OCI-LY3 (cell line): ENCODE data around the gene UFC1.

Source experiments
- H2AFZ ChIP-seq: fragments of 200-600, 300-600 bp; shearing (Covaris generic); 2 replicates; pipeline ENCODE4 v1.6.0; 2014; ENCODE audit warnings: antibody characterized with exemption, low read depth, low read length
- H3K27ac ChIP-seq: fragments of 200-600, 300-600 bp; sonication (generic); 2 replicates; pipeline ENCODE4 v1.5.1; 2014; ENCODE audit warnings: mild to moderate bottlenecking, low read length, moderate library complexity, mixed read lengths
- H3K27me3 ChIP-seq: fragments of 200-600, 300-600 bp; sonication (generic); 2 replicates; pipeline ENCODE4 v1.6.1; 2014; ENCODE audit warnings: low read depth, low read length, mixed read lengths
- H3K36me3 ChIP-seq: fragments of 200-600, 300-600 bp; sonication (generic); replicated peaks from 2 replicates; pipeline ENCODE3; 2014; ENCODE audit warnings: low read depth, low read length, mixed read lengths
- H3K4me1 ChIP-seq: fragments of 300-600, 200-600 bp; sonication (generic); 2 replicates; pipeline ENCODE4 v1.6.1; 2014; ENCODE audit warnings: low read length, mixed read lengths
- H3K4me2 ChIP-seq: fragments of 200-600, 300-600 bp; sonication (generic); 2 replicates; pipeline ENCODE4 v1.6.1; 2014; ENCODE audit warnings: low read length, mixed read lengths
- H3K4me3 ChIP-seq: fragments of 300-600, 200-600 bp; sonication (generic); 2 replicates; pipeline ENCODE4 v1.5.1; 2014; ENCODE audit warnings: antibody characterized with exemption, mild to moderate bottlenecking, low read length, moderate library complexity
- H3K79me2 ChIP-seq: fragments of 300-600, 200-600 bp; shearing (Covaris generic); 2 replicates; pipeline ENCODE4 v1.6.1; 2014; ENCODE audit warnings: mild to moderate bottlenecking, low read length, mixed read lengths
- H3K9ac ChIP-seq: fragments of 300-600, 200-600 bp; shearing (Covaris generic); 2 replicates; pipeline ENCODE4 v1.6.0; 2014; ENCODE audit warnings: mild to moderate bottlenecking, low read length, moderate library complexity
- H3K9me3 ChIP-seq: fragments of 200-600, 300-600 bp; shearing (Covaris generic); 2 replicates; pipeline ENCODE4 v1.6.1; 2014; ENCODE audit warnings: low read length, mixed read lengths; ENCODE audit not compliant: insufficient read depth
- H4K20me1 ChIP-seq: fragments of 200-600, 300-600 bp; sonication (generic); 2 replicates; pipeline ENCODE4 v1.6.1; 2016; ENCODE audit warnings: low read length, mixed read lengths; ENCODE audit not compliant: insufficient read depth
- EZH2phosphoT487 ChIP-seq: fragments of 200-600 bp; shearing (Covaris generic); IDR thresholded peaks from 2 replicates; pipeline ENCODE4 v1.6.1; 2018; ENCODE audit warnings: antibody characterized with exemption, mixed run types, low read depth
- TF ChIP-seq, protein P1 (sequence below): fragments of 200-600, 300-600 bp; sonication (generic); IDR thresholded peaks from 2 replicates; pipeline ENCODE4 v1.5.1; 2014; ENCODE audit warnings: antibody characterized with exemption, low read length, low read depth

Gene UFC1

DNA sequence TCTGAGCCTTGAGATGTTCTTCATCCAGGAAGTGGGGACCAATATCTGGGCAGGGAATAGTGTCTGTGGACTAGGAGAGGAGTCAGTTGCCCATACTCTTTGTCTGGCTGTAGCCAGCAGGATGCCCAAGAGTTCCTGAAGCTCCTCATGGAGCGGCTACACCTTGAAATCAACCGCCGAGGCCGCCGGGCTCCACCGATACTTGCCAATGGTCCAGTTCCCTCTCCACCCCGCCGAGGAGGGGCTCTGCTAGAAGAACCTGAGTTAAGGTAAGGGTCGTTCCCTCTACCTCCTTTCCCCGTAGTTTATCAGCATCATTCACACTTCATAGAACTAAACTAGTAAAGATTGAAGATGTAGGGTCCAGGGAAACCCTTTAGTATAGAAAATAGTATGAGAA lies 9.0 kb downstream of the UFC1 start:
- Histone ChIP-seq H3K27ac (no peak overlapping the region), H3K9me3 (no peaks in the 10 kb centered on the region), H3K36me3 (peaks cover 24% of the 10 kb centered on the region), H3K4me2 (no peak overlapping the region), H3K27me3 (no peaks in the 10 kb centered on the region), H3K9ac (no peak overlapping the region), H4K20me1 (no peaks in the 10 kb centered on the region), H3K4me3 (no peak overlapping the region), H3K79me2 (peaks cover 14% of the 10 kb centered on the region), H2AFZ (no peak overlapping the region), H3K4me1 (peaks cover 27% of the 10 kb centered on the region)
- TF ChIP-seq, protein P1, sequence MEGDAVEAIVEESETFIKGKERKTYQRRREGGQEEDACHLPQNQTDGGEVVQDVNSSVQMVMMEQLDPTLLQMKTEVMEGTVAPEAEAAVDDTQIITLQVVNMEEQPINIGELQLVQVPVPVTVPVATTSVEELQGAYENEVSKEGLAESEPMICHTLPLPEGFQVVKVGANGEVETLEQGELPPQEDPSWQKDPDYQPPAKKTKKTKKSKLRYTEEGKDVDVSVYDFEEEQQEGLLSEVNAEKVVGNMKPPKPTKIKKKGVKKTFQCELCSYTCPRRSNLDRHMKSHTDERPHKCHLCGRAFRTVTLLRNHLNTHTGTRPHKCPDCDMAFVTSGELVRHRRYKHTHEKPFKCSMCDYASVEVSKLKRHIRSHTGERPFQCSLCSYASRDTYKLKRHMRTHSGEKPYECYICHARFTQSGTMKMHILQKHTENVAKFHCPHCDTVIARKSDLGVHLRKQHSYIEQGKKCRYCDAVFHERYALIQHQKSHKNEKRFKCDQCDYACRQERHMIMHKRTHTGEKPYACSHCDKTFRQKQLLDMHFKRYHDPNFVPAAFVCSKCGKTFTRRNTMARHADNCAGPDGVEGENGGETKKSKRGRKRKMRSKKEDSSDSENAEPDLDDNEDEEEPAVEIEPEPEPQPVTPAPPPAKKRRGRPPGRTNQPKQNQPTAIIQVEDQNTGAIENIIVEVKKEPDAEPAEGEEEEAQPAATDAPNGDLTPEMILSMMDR: no peak
- TF ChIP-seq EZH2phosphoT487: no peak

DNA sequence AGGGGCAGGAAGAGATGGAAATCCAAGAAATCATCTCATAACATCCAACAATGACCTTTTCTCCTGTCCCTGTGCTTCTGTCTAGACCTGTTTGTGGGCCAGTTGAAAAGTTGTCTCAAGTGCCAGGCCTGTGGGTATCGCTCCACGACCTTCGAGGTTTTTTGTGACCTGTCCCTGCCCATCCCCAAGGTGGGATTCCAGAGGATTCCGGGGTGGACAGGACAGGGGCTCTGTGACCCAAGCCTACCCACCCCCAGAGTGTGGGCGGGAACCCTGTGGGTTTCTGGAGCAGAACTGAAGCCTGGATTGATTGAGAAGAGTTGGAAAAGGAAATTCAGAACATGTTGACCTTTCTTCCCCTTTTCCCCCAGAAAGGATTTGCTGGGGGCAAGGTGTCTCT lies 10.0 kb downstream of the UFC1 start:
- peaks cover 14% of the 10 kb centered on the region for H3K79me2 ChIP-seq
- no peak overlapping the region for H3K4me3 ChIP-seq
- no peak overlapping the region for H3K27ac ChIP-seq
- H3K27me3 ChIP-seq: no peaks in the 10 kb centered on the region
- peaks cover 24% of the 10 kb centered on the region for H3K36me3 ChIP-seq
- no peaks in the 10 kb centered on the region for H4K20me1 ChIP-seq
- no peaks in the 10 kb centered on the region for H3K9me3 ChIP-seq
- H3K9ac ChIP-seq: no peak overlapping the region
- H3K4me2 ChIP-seq: no peak overlapping the region
- peaks cover 23% of the 10 kb centered on the region for H3K4me1 ChIP-seq
- no peak overlapping the region for H2AFZ ChIP-seq
- no peak for TF ChIP-seq EZH2phosphoT487
- TF ChIP-seq, protein P1: no peak

DNA sequence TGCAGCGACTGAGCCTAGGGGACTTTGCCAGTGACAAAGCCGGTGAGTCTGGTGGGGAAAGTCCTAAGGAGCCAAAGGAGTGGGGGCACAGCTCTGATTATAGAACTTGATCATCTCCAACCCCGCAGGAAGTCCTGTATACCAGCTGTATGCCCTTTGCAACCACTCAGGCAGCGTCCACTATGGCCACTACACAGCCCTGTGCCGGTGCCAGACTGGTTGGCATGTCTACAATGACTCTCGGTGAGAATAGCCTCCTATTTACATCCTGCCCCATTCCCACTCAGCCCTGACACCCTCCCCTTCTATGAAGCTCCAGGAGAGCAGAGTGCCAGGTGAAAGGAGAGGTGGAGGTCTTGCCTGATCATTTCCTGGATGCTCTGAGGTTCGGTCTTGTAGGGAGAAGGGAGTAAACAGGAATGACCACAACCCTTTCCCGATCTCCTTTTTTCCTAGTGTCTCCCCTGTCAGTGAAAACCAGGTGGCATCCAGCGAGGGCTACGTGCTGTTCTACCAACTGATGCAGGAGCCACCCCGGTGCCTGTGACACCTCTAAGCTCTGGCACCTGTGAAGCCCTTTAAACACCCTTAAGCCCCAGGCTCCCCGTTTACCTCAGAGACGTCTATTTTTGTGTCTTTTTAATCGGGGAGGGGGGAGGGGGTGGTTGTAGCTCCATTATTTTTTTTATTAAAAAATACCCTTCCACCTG lies 11.3 kb downstream of the UFC1 start:
- Histone ChIP-seq H3K9me3 (no peaks in the 10 kb centered on the region), H3K4me1 (peaks cover 18% of the 10 kb centered on the region), H3K27ac (peak overlapping the region; percentile 62; the same call in 1 of the 2 replicates), H2AFZ (no peak overlapping the region), H4K20me1 (no peaks in the 10 kb centered on the region), H3K27me3 (no peaks in the 10 kb centered on the region), H3K79me2 (peaks cover 8% of the 10 kb centered on the region), H3K36me3 (peaks cover 27% of the 10 kb centered on the region), H3K4me2 (peak overlapping the region; percentile 91), H3K4me3 (peak overlapping the region; percentile 80), H3K9ac (peak overlapping the region; percentile 81)
- no peak for TF ChIP-seq EZH2phosphoT487
- TF ChIP-seq, protein P1: no peak

DNA sequence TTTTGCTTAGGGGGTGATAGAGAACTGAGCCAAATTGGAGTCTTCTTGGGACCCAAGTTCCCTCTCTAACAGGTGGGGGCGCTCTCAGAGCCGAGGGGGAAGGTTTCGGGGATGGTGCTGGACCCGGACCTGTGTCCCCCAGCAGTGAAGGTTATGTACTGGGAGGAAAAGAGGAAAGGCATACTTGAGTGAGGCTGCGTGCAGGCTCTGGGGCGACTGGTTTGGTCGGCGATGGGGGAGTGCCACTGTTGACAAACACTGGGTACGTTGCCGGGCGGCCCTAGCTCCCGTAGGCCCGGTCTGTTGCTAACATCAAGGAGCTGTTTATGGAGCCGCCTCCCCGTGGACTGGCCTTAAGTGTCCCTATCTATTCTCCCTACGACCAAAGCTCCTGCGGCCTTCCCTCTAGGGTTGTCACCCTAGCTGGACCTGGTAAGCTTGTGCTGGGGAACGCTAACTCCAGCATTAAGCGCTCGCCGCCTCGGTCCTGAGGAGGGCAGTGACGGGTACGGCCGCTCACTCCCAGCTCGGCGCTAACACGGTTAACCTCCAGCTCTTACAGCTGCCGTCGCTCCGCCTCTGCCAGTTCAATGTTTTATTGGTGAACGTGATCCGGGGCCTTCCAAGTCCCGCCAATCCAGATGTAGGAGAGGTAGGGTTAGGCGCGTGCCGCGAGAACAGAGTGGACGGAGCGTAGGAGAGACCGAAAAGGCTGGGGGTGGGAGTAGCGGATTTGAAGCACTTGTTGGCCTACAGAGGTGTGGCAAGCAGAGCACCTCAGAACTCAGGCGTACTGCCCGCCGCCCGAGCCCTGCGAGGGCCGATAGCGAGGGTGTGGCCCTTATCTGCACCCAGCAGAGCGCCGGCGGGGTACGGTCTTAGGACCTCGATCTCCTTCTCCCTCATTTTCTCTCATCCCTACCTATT lies 12.2 kb downstream of the UFC1 start, which contains the start of gene PPOX:
TSS of gene PPOX (plus strand) at position 685 of the 927 bp plus-strand sequence. CDS start 422 bp downstream, outside the sequence.
- H3K4me1 ChIP-seq: peaks cover 15% of the 10 kb centered on the region
- H3K4me3 ChIP-seq: peak within 1 kb of the TSS; percentile 80
- peak within 1 kb of the TSS; percentile 61 for H2AFZ ChIP-seq
- peak within 1 kb of the TSS; percentile 81 for H3K9ac ChIP-seq
- TF ChIP-seq, protein P1: peak; percentile 85
- TF ChIP-seq EZH2phosphoT487: no peak
- H3K27me3 ChIP-seq: no peaks in the 10 kb centered on the region
- peak within 1 kb of the TSS; percentile 91 for H3K4me2 ChIP-seq
- H3K9me3 ChIP-seq: no peaks in the 10 kb centered on the region
- H4K20me1 ChIP-seq: no peaks in the 10 kb centered on the region
- H3K79me2 ChIP-seq: no peaks in the 10 kb centered on the region
- peak within 1 kb of the TSS; percentile 62 for H3K27ac ChIP-seq
- peaks cover 33% of the 10 kb centered on the region for H3K36me3 ChIP-seq
